Neural crest cell (in vitro differentiated cells): ENCODE results near the gene SORCS2. TPM values are rescaled to one million over a fixed set of nuclear protein-coding genes. Genes with fewer than 3 reads are reported as not detected.
A peak's percentile ranks its signal among the peaks of the same experiment; 100 is the strongest.

ENCODE experiments used
- DNase-seq: peaks from one replicate; pipeline ENCODE4 v3.0.0; 2021; ENCODE audit warnings: low read depth, mixed read lengths, low spot score
- H3K27ac Mint-ChIP-seq: one replicate; pipeline ENCODE4 v1.8.0; 2021; ENCODE audit warnings: mild to moderate bottlenecking, mixed read lengths; ENCODE audit not compliant: unreplicated experiment
- H3K27me3 Mint-ChIP-seq: 2 replicates; pipeline ENCODE4 v1.8.0; 2021; ENCODE audit warnings: low read depth, mild to moderate bottlenecking, mixed read lengths
- H3K36me3 Mint-ChIP-seq: 2 replicates; pipeline ENCODE4 v1.8.0; 2021; ENCODE audit warnings: low read depth, mild to moderate bottlenecking, mixed read lengths
- H3K4me1 Mint-ChIP-seq: 2 replicates; pipeline ENCODE4 v1.8.0; 2021; ENCODE audit warnings: mixed read lengths
- H3K4me3 Mint-ChIP-seq: one replicate; pipeline ENCODE4 v1.8.0; 2021; ENCODE audit warnings: mild to moderate bottlenecking, mixed read lengths
- H3K9me3 Mint-ChIP-seq: 2 replicates; pipeline ENCODE4 v1.8.0; 2021; ENCODE audit warnings: mixed read lengths
- CTCF ChIP-seq: fragments of 200-600 bp; sonication (generic); conservative IDR thresholded peaks from 2 replicates; pipeline ENCODE4 v1.5.0; 2021; ENCODE audit warnings: antibody characterized with exemption, mild to moderate bottlenecking
- total RNA-seq: library from RNA; stranded (reverse); gene quantifications from 2 replicates; pipeline ENCODE4 v1.2.1, GENCODE V29; 2021

The SORCS2 gene
- total RNA-seq, 1 donor from 2014 or later: 1.1 TPM

GRCh38 chr4:7306021-7306965 is 114.0 kb downstream of the SORCS2 start:
- TF ChIP-seq CTCF: no peak
- Mint-ChIP-seq H3K4me1 (peaks cover 19% of the 10 kb centered on the region), H3K36me3 (no peaks in the 10 kb centered on the region), H3K27me3 (no peaks in the 10 kb centered on the region), H3K27ac (no peak overlapping the region), H3K4me3 (no peak overlapping the region), H3K9me3 (no peaks in the 10 kb centered on the region)
- no peak for DNase-seq

DNA sequence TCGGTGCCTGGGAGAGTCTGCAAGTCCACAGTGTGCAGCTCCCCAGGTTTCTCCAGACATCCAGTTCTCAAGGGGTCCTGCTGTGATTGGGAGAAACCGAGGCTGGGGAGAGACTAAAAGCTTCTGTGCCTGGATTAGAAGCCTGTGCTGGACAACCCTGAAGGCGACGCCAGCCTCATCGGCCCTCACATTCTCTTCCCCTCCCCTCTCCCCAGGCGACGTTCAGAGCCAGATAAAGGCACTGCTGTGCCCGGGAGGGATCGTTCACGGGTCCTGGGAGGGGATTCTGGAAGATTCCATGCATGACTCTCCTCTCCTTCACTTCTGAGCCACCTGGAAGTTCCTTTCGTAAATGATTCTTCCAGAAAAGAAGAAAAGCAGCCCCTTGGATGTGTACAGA is 114.6 kb downstream of the SORCS2 start:
- H3K36me3 Mint-ChIP-seq: no peaks in the 10 kb centered on the region
- DNase-seq: no peak
- TF ChIP-seq CTCF: no peak
- no peak overlapping the region for H3K4me3 Mint-ChIP-seq
- H3K27me3 Mint-ChIP-seq: no peaks in the 10 kb centered on the region
- no peaks in the 10 kb centered on the region for H3K9me3 Mint-ChIP-seq
- peak overlapping the region; percentile 50 for H3K27ac Mint-ChIP-seq
- peaks cover 19% of the 10 kb centered on the region for H3K4me1 Mint-ChIP-seq

GRCh38 chr4:7307394-7308099 is 115.2 kb downstream of the SORCS2 start:
- Mint-ChIP-seq H3K4me1 (peaks cover 16% of the 10 kb centered on the region), H3K36me3 (no peaks in the 10 kb centered on the region), H3K4me3 (no peak overlapping the region), H3K27ac (peak overlapping the region; percentile 50), H3K9me3 (no peaks in the 10 kb centered on the region), H3K27me3 (no peaks in the 10 kb centered on the region)
- DNase-seq: no peak
- TF ChIP-seq CTCF: no peak

- DNase-seq: no peak
Measured at GRCh38 chr4:7309181-7309580, 116.8 kb downstream of the SORCS2 start.

More at GRCh38 chr4:7309181-7309580, 116.8 kb downstream of the SORCS2 start:
- Mint-ChIP-seq H3K36me3 (no peaks in the 10 kb centered on the region), H3K4me1 (peaks cover 8% of the 10 kb centered on the region), H3K9me3 (no peaks in the 10 kb centered on the region), H3K27ac (no peak overlapping the region), H3K4me3 (no peak overlapping the region), H3K27me3 (no peaks in the 10 kb centered on the region)
- no peak for TF ChIP-seq CTCF
